ENCODE data around the gene MCM3AP. TPM values are rescaled to one million over a fixed set of nuclear protein-coding genes. Genes with fewer than 3 reads are reported as not detected.

The MCM3AP gene
- 69.9 TPM for total RNA-seq
- long read RNA-seq, full-length matches to known transcripts = 12 of 37 reads
- long read RNA-seq, partial matches to known transcripts = 18 of 37 reads
- long read RNA-seq, other reads (novel, unspliced or antisense) = 7 of 37 reads

GRCh38 chr21:46285206-46285661, at the start of gene MCM3AP:
Gene MCM3AP (minus strand): TSS chr21:46285611. CDS start chr21:46285286, 325 bp downstream.
- intact Hi-C loops (cut with DNase I) = loop anchor here (5.0 to 10.0 kb wide), 2 partner anchors 58 to 310 kb away; partner anchors contain the start of gene LSS
- DNase-seq (ENCODE audit: low spot score) = no peak

DNA sequence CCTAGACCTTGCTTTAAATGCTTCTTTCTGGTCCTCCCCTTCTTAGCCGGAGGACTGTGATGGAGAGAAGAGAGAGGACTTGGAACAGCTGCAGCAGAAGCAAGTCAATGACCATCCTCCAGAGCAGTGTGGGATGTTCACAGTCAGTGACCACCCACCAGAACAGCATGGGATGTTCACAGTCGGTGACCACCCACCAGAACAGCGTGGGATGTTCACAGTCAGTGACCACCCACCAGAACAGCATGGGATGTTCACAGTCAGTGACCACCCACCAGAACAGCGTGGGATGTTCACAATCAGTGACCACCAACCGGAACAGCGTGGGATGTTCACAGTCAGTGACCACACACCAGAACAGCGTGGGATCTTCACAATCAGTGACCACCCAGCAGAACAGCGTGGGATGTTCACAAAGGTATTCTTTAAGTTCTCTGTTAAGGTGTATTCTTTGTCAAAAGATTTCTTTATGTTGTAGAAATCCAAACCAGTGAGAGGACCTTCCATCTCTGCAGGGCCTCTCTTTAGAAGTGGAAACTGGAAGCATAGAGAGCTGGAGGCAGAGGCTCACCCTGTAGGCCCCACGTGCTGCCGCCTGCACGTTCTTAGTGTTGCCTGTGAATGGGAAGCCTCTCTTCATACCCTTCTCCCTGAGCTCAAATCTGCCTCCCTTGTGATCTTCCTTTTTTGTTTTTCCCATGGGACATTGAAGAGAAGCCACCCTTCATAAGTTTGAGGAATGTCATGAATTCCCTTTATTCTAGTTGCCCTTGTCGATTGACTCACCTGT, 49.1 kb upstream of the MCM3AP start:
- DNase-seq (ENCODE audit: low spot score) = no peak
- intact Hi-C loops (cut with DNase I) = no loop called here

GRCh38 chr21:46329796-46330195, 44.4 kb upstream of the MCM3AP start:
- DNase-seq (ENCODE audit: low spot score) = no peak
- intact Hi-C loops (cut with DNase I) = loop anchor here (10.0 kb wide), 1 partner anchor 355 kb away; no protein-coding TSS in a partner anchor

GRCh38 chr21:46328151-46328550, 42.7 kb upstream of the MCM3AP start:
- intact Hi-C loops (cut with DNase I) = loop anchor here (10.0 kb wide), 1 partner anchor 353 kb away; no protein-coding TSS in a partner anchor
- DNase-seq (ENCODE audit: low spot score) = no peak

- no peak for DNase-seq (ENCODE audit: low spot score)
- intact Hi-C loops (cut with DNase I) = loop anchor here (10.0 kb wide), 1 partner anchor 353 kb away; no protein-coding TSS in a partner anchor
Observed at GRCh38 chr21:46327711-46328110, 42.3 kb upstream of the MCM3AP start.

- no peak for DNase-seq (ENCODE audit: low spot score)
- intact Hi-C loops (cut with DNase I) = loop anchor here (10.0 kb wide), 1 partner anchor 351 kb away; no protein-coding TSS in a partner anchor
Observed at GRCh38 chr21:46326110-46326703, 40.8 kb upstream of the MCM3AP start.

DNA sequence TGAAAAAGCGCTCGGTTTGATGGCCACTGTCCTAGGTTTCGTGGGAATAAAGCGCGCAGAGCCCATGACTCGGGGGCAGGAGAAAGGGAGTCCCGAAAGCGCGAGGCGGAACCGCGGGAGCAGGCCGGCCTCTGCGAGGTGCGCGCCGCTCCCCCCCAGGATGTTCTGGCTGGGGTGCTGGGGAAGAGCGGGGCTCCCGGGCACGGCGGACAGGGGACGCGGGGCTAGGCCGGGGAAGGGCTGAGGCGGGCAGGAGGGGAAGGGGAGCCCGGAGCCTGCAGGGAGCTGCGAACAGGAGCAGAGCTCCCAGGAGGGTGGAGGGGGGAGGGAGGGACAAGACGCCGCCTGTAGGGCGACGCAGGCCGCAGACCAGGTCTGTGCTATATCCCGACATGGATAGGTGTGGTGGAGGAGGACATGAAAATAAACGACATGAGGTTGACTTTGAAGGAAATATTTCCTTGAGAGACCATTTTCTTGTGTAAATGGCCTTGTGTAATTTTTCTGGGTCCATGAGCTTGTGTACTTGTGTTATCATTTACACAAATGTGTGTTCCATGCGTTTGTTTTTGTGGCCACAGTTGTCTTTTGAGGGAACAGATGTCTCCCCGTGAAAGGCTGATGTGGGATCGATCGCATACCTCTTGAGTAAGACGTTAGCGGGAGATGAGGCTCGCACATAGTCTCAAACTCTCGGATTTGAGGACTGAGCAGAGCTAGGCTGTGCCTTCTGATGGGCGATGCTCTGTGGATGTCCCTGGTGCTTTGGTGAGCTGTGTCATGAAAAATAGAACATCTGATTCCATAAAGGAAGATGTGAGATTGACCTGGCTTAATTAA, 39.9 kb upstream of the MCM3AP start:
- DNase-seq (ENCODE audit: low spot score) = no peak
- intact Hi-C loops (cut with DNase I) = loop anchor here (2.0 to 10.0 kb wide), 2 partner anchors 38 to 350 kb away; partner anchors contain the start of gene YBEY

DNA sequence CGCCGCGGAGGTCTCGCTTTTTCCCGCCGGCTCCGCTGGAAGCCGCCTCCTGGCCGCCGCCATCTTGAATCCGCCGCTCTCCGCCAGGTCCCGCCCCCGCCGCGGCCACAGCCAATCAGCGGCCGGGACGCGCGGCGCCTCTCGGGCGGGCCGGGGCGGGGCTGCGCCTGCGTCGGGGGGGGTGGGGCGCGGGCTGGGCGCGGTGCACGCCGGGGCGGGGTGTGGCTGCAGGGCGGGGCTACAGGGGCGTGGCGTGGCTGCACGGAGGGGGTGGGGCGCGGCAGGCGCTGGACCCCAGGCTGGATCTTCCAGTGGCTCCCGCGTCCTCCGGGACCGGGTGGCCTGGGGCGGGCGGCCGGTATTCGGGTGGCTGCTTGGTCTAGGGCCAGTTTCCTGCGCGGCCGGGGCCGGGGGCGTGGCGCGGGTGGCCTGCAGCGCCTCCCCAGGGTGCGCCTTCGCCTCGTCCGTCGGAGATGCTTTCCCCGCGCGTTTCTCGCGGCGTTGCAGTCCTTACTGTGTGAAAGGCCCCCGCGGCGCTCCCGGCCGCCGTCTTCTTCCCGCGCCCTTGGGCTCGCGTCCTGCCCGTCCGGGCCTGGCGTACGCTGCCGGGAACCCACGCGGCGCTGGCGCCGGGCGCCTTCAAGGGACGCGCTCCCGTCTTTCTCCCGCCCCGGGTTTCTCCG, 39.1 kb upstream of the MCM3AP start:
- intact Hi-C loops (cut with DNase I) = loop anchor here (2.0 to 10.0 kb wide), 2 partner anchors 38 to 350 kb away; partner anchors contain the start of gene YBEY
- DNase-seq (ENCODE audit: low spot score) = peak; percentile 95

DNA sequence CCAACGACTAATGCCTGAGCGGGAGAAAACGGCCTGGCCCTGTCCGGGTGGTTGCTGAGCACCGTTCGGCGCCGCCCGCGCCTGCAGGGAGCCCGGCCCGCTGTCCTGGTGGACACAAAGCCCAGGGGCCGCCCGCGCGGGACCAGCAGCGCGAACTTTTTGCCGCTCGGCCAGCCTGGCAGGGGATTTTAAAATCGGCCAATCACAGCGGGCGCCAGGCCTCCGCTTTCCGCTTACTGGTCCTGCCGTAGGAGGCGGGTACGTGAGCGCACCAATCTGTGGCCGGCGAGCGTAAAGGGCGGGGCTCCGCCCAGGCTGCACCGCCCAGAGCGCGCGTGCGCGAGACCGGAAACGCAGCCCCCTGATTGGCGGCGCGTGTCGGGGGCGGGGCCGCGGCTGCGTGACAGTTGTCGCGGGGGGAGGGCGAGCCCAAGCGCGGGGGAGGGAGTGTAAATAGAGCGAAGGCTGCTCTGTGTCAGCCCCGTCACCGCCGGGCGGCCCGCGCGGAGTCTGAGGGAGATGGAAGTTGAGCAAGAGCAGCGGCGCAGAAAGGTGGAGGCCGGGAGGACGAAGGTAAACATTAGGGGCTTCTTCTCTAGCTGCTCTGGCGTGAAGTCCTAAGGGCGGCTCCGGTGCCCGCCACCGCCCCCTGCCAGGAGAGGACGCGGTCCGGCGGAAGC, 38.4 kb upstream of the MCM3AP start, which contains the start of the genes C21orf58 and PCNT:
TSS of gene C21orf58 (minus strand) at position 161 of the 680 bp plus-strand sequence. CDS start 1,132 bp downstream, outside the sequence.
TSS of gene PCNT (plus strand) at position 447 of the 680 bp plus-strand sequence. CDS start at position 520, 73 bp downstream.
- DNase-seq (ENCODE audit: low spot score) = peak; percentile 99
- intact Hi-C loops (cut with DNase I) = loop anchor here (2.0 to 10.0 kb wide), 2 partner anchors 37 to 349 kb away; partner anchors contain the start of gene YBEY

- intact Hi-C loops (cut with DNase I) = loop anchor here (10.0 kb wide), 1 partner anchor 348 kb away; no protein-coding TSS in a partner anchor
- no peak for DNase-seq (ENCODE audit: low spot score)
Observed at GRCh38 chr21:46323227-46323709, 37.9 kb upstream of the MCM3AP start.

DNA sequence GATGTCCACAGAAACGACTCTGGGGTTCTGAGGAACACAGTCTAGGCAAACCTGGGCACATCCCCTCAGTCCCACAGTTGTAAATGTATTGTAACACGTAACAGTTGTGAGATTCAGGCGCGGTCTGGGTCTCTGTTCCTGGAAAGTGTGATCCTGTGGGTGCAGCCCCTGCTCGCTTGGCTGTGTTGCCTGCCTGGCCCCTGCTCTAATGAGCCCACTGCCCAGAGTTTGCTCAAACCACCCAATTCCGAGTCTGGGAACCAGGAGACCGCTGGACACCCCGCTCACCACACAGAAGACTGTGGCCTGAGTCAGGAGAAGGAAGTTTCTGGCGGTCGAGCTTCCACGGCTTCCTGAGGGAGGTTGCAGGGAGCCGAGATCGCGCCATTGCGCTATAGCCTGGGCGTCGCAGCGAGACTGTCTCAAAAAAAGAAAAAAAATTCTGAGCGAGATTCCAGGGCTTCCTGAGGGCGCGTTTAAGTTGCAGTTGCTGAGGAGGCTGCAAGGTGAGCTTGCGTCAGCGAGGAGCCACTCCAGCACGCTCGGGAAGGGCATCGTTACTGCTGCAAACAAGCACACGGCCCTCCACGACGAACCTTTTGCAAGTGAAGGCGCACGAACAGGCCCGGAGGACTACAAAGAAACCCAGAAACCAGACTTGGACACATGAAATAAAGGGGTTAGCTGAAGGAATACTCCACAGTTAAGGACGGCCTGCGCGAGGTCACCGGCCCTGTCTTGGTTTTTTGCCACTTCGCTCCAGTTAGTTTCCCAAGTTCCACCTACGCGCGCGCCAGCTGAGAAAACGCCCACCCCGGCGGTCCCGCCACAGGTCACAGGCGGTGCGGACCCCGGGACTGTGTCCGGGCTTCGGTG, 37.2 kb upstream of the MCM3AP start:
- no peak for DNase-seq (ENCODE audit: low spot score)
- intact Hi-C loops (cut with DNase I) = loop anchor here (10.0 kb wide), 1 partner anchor 348 kb away; no protein-coding TSS in a partner anchor

DNA sequence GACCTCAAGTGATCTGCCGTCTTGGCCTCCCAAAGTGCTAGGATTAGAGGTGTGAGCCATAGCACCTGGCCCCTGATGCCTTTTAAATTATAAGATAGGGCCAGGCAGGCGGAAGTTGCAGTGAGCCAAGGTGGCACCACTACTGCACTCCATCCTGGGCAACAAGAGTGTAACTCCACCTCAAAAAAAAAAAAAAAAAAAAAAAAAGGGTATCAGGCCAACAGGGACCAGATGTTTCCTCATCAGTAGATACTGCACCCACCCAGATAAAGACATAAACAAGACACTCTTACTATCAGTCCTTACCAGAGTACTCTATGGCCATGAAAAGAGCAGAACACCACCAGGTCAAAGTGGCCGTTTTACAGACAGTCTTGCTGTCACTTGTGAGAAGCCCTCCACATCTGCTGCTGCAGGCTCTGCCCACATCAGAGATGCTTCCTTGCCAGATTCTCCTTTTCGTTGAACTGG, 35.0 kb upstream of the MCM3AP start:
- no peak for DNase-seq (ENCODE audit: low spot score)

GRCh38 chr21:46319186-46319585, 33.8 kb upstream of the MCM3AP start:
- DNase-seq (ENCODE audit: low spot score) = no peak

More for the DNA sequence above, 35.0 kb upstream of the MCM3AP start:
- intact Hi-C loops (cut with DNase I) = loop anchor here (10.0 kb wide), 1 partner anchor 346 kb away; no protein-coding TSS in a partner anchor

DNA sequence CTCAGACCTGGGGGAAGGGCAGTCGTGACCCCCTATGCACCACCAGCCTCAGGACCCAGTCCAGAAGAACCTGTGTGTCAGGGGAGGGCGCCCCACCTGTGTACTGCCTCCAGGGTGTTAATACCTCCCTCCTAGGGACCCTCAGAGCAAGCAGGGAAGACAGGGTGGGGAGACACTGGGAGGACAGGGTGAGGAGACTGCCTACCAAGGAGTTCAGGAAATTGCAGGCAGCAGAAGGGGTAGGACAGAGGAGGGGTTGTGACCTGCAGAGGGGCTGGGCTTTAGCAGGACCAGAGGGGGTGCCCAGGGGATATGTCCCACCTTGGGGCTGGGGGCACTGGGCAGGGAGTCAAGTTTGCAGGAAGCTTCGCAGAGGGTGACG, 33.0 kb upstream of the MCM3AP start:
- intact Hi-C loops (cut with DNase I) = no loop called here
- DNase-seq (ENCODE audit: low spot score) = no peak

More at GRCh38 chr21:46319186-46319585, 33.8 kb upstream of the MCM3AP start:
- intact Hi-C loops (cut with DNase I) = no loop called here

- intact Hi-C loops (cut with DNase I) = no loop called here
- DNase-seq (ENCODE audit: low spot score) = no peak
Observed at GRCh38 chr21:46317710-46318463, 32.5 kb upstream of the MCM3AP start.
